GM10248 (cell line): ENCODE data around the gene SFPQ.
"Not testable (repeated sequence)": the region's sequence is repeated elsewhere in the genome, so short reads cannot be mapped to it uniquely, and the experiment has no call there.

Experiments used
- CTCF ChIA-PET: fragments of 300-600 bp; sonication (Branson Sonifier 250); formaldehyde crosslinking; extraction: SDS; loops from one replicate; lab custom pipeline; 2021; ENCODE audit warnings: antibody characterized with exemption; lab: Yijun Ruan, JAX
- POLR2A ChIA-PET: fragments of 350-650 bp; sonication (Branson Sonifier 250); formaldehyde crosslinking; extraction: SDS; loops from one replicate; lab custom pipeline; 2020; ENCODE audit warnings: antibody characterized with exemption; lab: Yijun Ruan, JAX
- DNase-seq: peaks from one replicate; pipeline ENCODE4 v3.0.0; 2012; ENCODE audit errors: extremely low spot score
- CTCF ChIP-seq: IDR thresholded peaks from 2 replicates; pipeline ENCODE4 v1.5.1; 2012; ENCODE audit warnings: mild to moderate bottlenecking, low read depth; ENCODE audit errors: extremely low read depth, missing control alignments, control extremely low read depth

The SFPQ gene

GRCh38 chr1:35143737-35144508 lies 49.0 kb downstream of the SFPQ start:
- POLR2A ChIA-PET: no interaction called here
- DNase-seq: no peak
- CTCF ChIA-PET: no interaction called here
- no peak for TF ChIP-seq CTCF

DNA sequence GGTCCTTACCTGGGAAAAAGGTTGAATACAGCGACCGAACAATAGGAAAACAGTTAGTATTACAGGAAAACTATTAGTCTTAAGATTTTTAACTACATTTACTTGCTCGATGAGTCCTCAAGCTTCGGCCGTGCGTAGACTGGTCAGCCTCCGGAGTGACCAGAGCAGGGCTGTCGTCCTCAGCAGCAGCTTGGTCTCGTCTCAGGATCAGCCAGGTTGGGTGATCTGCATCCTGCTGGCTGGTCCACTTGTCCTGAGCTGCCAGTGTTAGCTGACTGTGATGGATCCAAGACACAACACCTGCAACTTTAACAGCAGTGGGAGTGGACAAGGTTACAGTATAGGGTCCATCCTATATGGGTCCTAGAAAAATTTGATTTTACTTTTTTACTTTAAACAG lies 50.2 kb downstream of the SFPQ start:
- CTCF ChIA-PET, DNase-seq, POLR2A ChIA-PET: not testable (repeated sequence)

DNA sequence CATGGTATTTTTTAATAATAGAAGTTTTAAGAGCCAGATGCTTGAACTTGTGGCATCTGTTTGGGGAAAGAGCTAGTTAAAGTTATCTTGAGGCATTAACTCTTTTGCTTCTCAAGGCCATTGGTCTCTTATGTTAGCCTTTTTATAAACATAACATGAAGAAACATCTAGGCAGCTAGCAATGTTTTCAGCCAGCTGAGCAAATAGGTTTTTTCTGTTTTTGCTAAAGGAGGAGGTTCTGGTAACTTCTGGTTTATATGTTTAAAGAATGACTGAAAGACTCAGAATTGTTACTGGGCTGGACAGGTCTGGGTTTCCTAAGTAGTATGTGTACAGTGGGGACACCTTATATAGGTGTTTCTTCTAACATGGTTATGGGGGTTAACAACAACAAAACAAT lies 50.7 kb downstream of the SFPQ start:
- DNase-seq, CTCF ChIA-PET, POLR2A ChIA-PET: not testable (repeated sequence)

- DNase-seq, CTCF ChIA-PET, POLR2A ChIA-PET: not testable (repeated sequence)
Measured at GRCh38 chr1:35137590-35137989, 55.4 kb downstream of the SFPQ start.

DNA sequence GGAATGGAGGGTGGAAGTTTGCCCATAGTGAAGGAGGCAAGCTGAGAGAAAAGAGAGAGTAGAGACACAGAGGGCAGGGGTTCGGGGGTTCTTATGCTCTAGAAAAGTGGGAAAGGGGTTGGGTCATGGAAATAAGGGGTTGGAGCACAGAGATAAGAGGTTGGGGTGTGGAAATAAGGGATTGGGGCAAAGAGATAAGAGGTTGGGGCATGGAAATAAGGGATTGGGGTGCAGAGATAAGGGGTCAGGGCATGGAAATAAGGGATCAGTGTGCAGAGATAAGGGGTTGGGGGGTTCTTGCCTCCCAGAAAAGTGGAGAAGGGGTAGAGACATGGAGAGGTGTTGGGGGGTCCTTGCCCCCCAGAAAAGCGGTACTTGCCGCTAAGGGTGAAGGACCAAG lies 56.2 kb downstream of the SFPQ start:
- DNase-seq: no peak
- CTCF ChIA-PET: no interaction called here

More for the DNA sequence above, 56.2 kb downstream of the SFPQ start:
- POLR2A ChIA-PET: no interaction called here
- no peak for TF ChIP-seq CTCF
